ENCODE measurements around the gene SNX10.

The SNX10 gene

GRCh38 chr7:26305869-26306665 is 14.4 kb downstream of the SNX10 start:
- Histone ChIP-seq H3K36me3 (ENCODE audit: control insufficient read depth, insufficient read depth, low read length) (no peaks in the 10 kb centered on the region), H3K9ac (ENCODE audit: low read length) (no peak overlapping the region), H3K4me1 (ENCODE audit: control insufficient read depth, insufficient read depth, low read length) (no peaks in the 10 kb centered on the region), H3K4me3 (ENCODE audit: low read length) (no peak overlapping the region), H3K27me3 (ENCODE audit: control insufficient read depth, insufficient read depth, low read length) (no peaks in the 10 kb centered on the region), H3K9me3 (ENCODE audit: control insufficient read depth, low read length) (no peaks in the 10 kb centered on the region)

- no peak overlapping the region for H3K9ac ChIP-seq (ENCODE audit: low read length)
- no peak overlapping the region for H3K4me3 ChIP-seq (ENCODE audit: low read length)
- H3K4me1 ChIP-seq (ENCODE audit: control insufficient read depth, insufficient read depth, low read length) = no peaks in the 10 kb centered on the region
- H3K36me3 ChIP-seq (ENCODE audit: control insufficient read depth, insufficient read depth, low read length) = no peaks in the 10 kb centered on the region
- no peaks in the 10 kb centered on the region for H3K9me3 ChIP-seq (ENCODE audit: control insufficient read depth, low read length)
- no peaks in the 10 kb centered on the region for H3K27me3 ChIP-seq (ENCODE audit: control insufficient read depth, insufficient read depth, low read length)
Observed at GRCh38 chr7:26306790-26307189, 15.1 kb downstream of the SNX10 start.

- Histone ChIP-seq H3K27me3 (ENCODE audit: control insufficient read depth, insufficient read depth, low read length) (no peaks in the 10 kb centered on the region), H3K36me3 (ENCODE audit: control insufficient read depth, insufficient read depth, low read length) (no peaks in the 10 kb centered on the region), H3K9ac (ENCODE audit: low read length) (no peak overlapping the region), H3K4me3 (ENCODE audit: low read length) (no peak overlapping the region), H3K4me1 (ENCODE audit: control insufficient read depth, insufficient read depth, low read length) (no peaks in the 10 kb centered on the region), H3K9me3 (ENCODE audit: control insufficient read depth, low read length) (no peaks in the 10 kb centered on the region)
Observed at GRCh38 chr7:26307226-26307625, 15.6 kb downstream of the SNX10 start.

DNA sequence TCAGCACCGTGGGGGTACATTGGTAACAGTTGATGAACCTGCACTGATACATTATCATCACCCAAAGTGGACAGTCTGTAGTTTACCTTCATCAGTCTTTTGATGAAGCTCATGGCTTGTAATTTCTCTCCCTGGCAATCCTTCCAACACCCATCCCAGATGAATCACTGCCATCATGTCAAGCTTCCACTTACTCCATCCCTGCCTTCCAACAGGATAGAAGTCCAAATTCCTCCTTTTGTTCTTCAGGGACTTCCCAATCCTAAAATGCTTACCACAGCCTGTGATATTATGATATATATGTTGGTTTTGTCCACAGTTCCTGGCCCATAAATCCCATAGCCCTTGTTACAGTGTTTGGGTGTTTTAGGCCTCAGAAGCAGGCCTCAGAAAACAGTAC is 16.1 kb downstream of the SNX10 start:
- Histone ChIP-seq H3K9ac (ENCODE audit: low read length) (no peak overlapping the region), H3K36me3 (ENCODE audit: control insufficient read depth, insufficient read depth, low read length) (no peaks in the 10 kb centered on the region), H3K4me3 (ENCODE audit: low read length) (no peak overlapping the region), H3K27me3 (ENCODE audit: control insufficient read depth, insufficient read depth, low read length) (no peaks in the 10 kb centered on the region), H3K4me1 (ENCODE audit: control insufficient read depth, insufficient read depth, low read length) (no peaks in the 10 kb centered on the region), H3K9me3 (ENCODE audit: control insufficient read depth, low read length) (no peaks in the 10 kb centered on the region)

- no peaks in the 10 kb centered on the region for H3K27me3 ChIP-seq (ENCODE audit: control insufficient read depth, insufficient read depth, low read length)
- no peaks in the 10 kb centered on the region for H3K36me3 ChIP-seq (ENCODE audit: control insufficient read depth, insufficient read depth, low read length)
- no peaks in the 10 kb centered on the region for H3K4me1 ChIP-seq (ENCODE audit: control insufficient read depth, insufficient read depth, low read length)
- no peaks in the 10 kb centered on the region for H3K9me3 ChIP-seq (ENCODE audit: control insufficient read depth, low read length)
- H3K4me3 ChIP-seq (ENCODE audit: low read length) = no peak overlapping the region
- no peak overlapping the region for H3K9ac ChIP-seq (ENCODE audit: low read length)
Observed at GRCh38 chr7:26308551-26308950, 16.9 kb downstream of the SNX10 start.

GRCh38 chr7:26309089-26309488 is 17.4 kb downstream of the SNX10 start:
- no peaks in the 10 kb centered on the region for H3K27me3 ChIP-seq (ENCODE audit: control insufficient read depth, insufficient read depth, low read length)
- H3K9me3 ChIP-seq (ENCODE audit: control insufficient read depth, low read length) = no peaks in the 10 kb centered on the region
- H3K4me1 ChIP-seq (ENCODE audit: control insufficient read depth, insufficient read depth, low read length) = no peaks in the 10 kb centered on the region
- no peak overlapping the region for H3K4me3 ChIP-seq (ENCODE audit: low read length)
- no peak overlapping the region for H3K9ac ChIP-seq (ENCODE audit: low read length)
- no peaks in the 10 kb centered on the region for H3K36me3 ChIP-seq (ENCODE audit: control insufficient read depth, insufficient read depth, low read length)

- Histone ChIP-seq H3K9me3 (ENCODE audit: control insufficient read depth, low read length) (no peaks in the 10 kb centered on the region), H3K4me1 (ENCODE audit: control insufficient read depth, insufficient read depth, low read length) (no peaks in the 10 kb centered on the region), H3K36me3 (ENCODE audit: control insufficient read depth, insufficient read depth, low read length) (no peaks in the 10 kb centered on the region)
Observed at GRCh38 chr7:26311798-26312197, 20.1 kb downstream of the SNX10 start.

GRCh38 chr7:26317211-26317610 is 25.5 kb downstream of the SNX10 start:
- no peaks in the 10 kb centered on the region for H3K9me3 ChIP-seq (ENCODE audit: control insufficient read depth, low read length)
- no peak overlapping the region for H3K4me3 ChIP-seq (ENCODE audit: low read length)
- no peak overlapping the region for H3K9ac ChIP-seq (ENCODE audit: low read length)
- no peaks in the 10 kb centered on the region for H3K4me1 ChIP-seq (ENCODE audit: control insufficient read depth, insufficient read depth, low read length)
- H3K36me3 ChIP-seq (ENCODE audit: control insufficient read depth, insufficient read depth, low read length) = no peaks in the 10 kb centered on the region
- H3K27me3 ChIP-seq (ENCODE audit: control insufficient read depth, insufficient read depth, low read length) = no peaks in the 10 kb centered on the region

More at GRCh38 chr7:26311798-26312197, 20.1 kb downstream of the SNX10 start:
- no peak overlapping the region for H3K4me3 ChIP-seq (ENCODE audit: low read length)
- H3K9ac ChIP-seq (ENCODE audit: low read length) = no peak overlapping the region
- H3K27me3 ChIP-seq (ENCODE audit: control insufficient read depth, insufficient read depth, low read length) = no peaks in the 10 kb centered on the region

- H3K4me1 ChIP-seq (ENCODE audit: control insufficient read depth, insufficient read depth, low read length) = no peaks in the 10 kb centered on the region
- H3K4me3 ChIP-seq (ENCODE audit: low read length) = no peak overlapping the region
- H3K9ac ChIP-seq (ENCODE audit: low read length) = no peak overlapping the region
- H3K9me3 ChIP-seq (ENCODE audit: control insufficient read depth, low read length) = no peaks in the 10 kb centered on the region
- H3K36me3 ChIP-seq (ENCODE audit: control insufficient read depth, insufficient read depth, low read length) = no peaks in the 10 kb centered on the region
- no peaks in the 10 kb centered on the region for H3K27me3 ChIP-seq (ENCODE audit: control insufficient read depth, insufficient read depth, low read length)
Observed at GRCh38 chr7:26318921-26319320, 27.3 kb downstream of the SNX10 start.

- H3K9ac ChIP-seq (ENCODE audit: low read length) = no peak overlapping the region
- H3K9me3 ChIP-seq (ENCODE audit: control insufficient read depth, low read length) = no peaks in the 10 kb centered on the region
- no peak overlapping the region for H3K4me3 ChIP-seq (ENCODE audit: low read length)
- H3K4me1 ChIP-seq (ENCODE audit: control insufficient read depth, insufficient read depth, low read length) = no peaks in the 10 kb centered on the region
- H3K36me3 ChIP-seq (ENCODE audit: control insufficient read depth, insufficient read depth, low read length) = no peaks in the 10 kb centered on the region
- no peaks in the 10 kb centered on the region for H3K27me3 ChIP-seq (ENCODE audit: control insufficient read depth, insufficient read depth, low read length)
Observed at GRCh38 chr7:26319636-26320035, 28.0 kb downstream of the SNX10 start.

DNA sequence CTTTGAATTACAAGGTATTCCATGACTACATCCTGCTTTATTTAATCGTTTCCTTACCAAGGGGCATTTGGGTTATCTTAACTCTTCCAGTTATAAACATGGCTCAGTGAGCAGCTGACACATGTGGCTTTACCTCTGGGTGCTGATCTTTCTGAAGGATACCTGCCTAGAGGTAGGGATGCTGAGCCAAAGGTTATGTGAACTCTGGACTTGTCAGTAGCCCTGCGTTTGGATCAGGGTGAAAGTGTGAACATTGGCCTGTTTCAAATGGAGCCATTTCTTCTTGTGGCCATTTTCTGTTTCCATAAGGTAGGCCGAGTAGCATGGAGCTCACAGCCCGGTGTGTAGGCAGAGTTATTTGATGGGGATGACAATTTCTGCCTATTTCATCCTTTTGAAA is 29.2 kb downstream of the SNX10 start:
- H3K27me3 ChIP-seq (ENCODE audit: control insufficient read depth, insufficient read depth, low read length) = no peaks in the 10 kb centered on the region
- no peak overlapping the region for H3K9ac ChIP-seq (ENCODE audit: low read length)
- no peaks in the 10 kb centered on the region for H3K36me3 ChIP-seq (ENCODE audit: control insufficient read depth, insufficient read depth, low read length)
- no peak overlapping the region for H3K4me3 ChIP-seq (ENCODE audit: low read length)
- H3K4me1 ChIP-seq (ENCODE audit: control insufficient read depth, insufficient read depth, low read length) = no peaks in the 10 kb centered on the region
- H3K9me3 ChIP-seq (ENCODE audit: control insufficient read depth, low read length) = no peaks in the 10 kb centered on the region

GRCh38 chr7:26321435-26321834 is 29.8 kb downstream of the SNX10 start:
- Histone ChIP-seq H3K9me3 (ENCODE audit: control insufficient read depth, low read length) (no peaks in the 10 kb centered on the region), H3K36me3 (ENCODE audit: control insufficient read depth, insufficient read depth, low read length) (no peaks in the 10 kb centered on the region), H3K4me3 (ENCODE audit: low read length) (no peak overlapping the region), H3K9ac (ENCODE audit: low read length) (no peak overlapping the region), H3K27me3 (ENCODE audit: control insufficient read depth, insufficient read depth, low read length) (no peaks in the 10 kb centered on the region), H3K4me1 (ENCODE audit: control insufficient read depth, insufficient read depth, low read length) (no peaks in the 10 kb centered on the region)

GRCh38 chr7:26326211-26326610 is 34.5 kb downstream of the SNX10 start:
- H3K4me1 ChIP-seq (ENCODE audit: control insufficient read depth, insufficient read depth, low read length) = no peaks in the 10 kb centered on the region
- H3K9me3 ChIP-seq (ENCODE audit: control insufficient read depth, low read length) = no peaks in the 10 kb centered on the region
- no peaks in the 10 kb centered on the region for H3K36me3 ChIP-seq (ENCODE audit: control insufficient read depth, insufficient read depth, low read length)
- H3K4me3 ChIP-seq (ENCODE audit: low read length) = no peak overlapping the region
- H3K27me3 ChIP-seq (ENCODE audit: control insufficient read depth, insufficient read depth, low read length) = no peaks in the 10 kb centered on the region
- no peak overlapping the region for H3K9ac ChIP-seq (ENCODE audit: low read length)
